K562 (cell line): ENCODE results near the gene NPVF.

ENCODE experiments used
- CC2D1A ChIP-seq: fragments of 450-650 bp; IDR thresholded peaks from 2 replicates; pipeline ENCODE4 v1.6.1; 2017; ENCODE audit warnings: mild to moderate bottlenecking
- E2F6 ChIP-seq, 2 experiments: IDR thresholded peaks; 2 replicates each; pipeline ENCODE4 v1.6.1; 2011; ENCODE audit warnings: borderline replicate concordance in 1 of 2, control low read depth in 1 of 2, low read depth in 1 of 2, low read length in 1 of 2, mild to moderate bottlenecking in 1 of 2, mixed read lengths in 1 of 2, moderate library complexity in 1 of 2; ENCODE audit not compliant: insufficient read depth in 1 of 2, insufficient read length in 1 of 2, poor library complexity in 1 of 2, severe bottlenecking in 1 of 2; ENCODE audit errors: extremely low read depth in 1 of 2
- E2F8 ChIP-seq: fragments of 450-650 bp; IDR thresholded peaks from 2 replicates; pipeline ENCODE4 v1.7.1; 2018; ENCODE audit warnings: mild to moderate bottlenecking, low read depth; ENCODE audit not compliant: partially characterized antibody
- GABPB1 ChIP-seq: sonication (generic); formaldehyde crosslinking; IDR thresholded peaks from 2 replicates; pipeline ENCODE4 v1.8.0; 2022; ENCODE audit warnings: mild to moderate bottlenecking, missing genetic modification reagents
- MYBL2 ChIP-seq, 2 experiments: fragments of 450-650 bp in 1 of 2; sonication (generic) in 1 of 2; formaldehyde crosslinking in 1 of 2; IDR thresholded peaks; 2 replicates each; pipeline versions ENCODE4 v1.6.1 to v1.8.1; 2017 to 2022; ENCODE audit warnings: borderline replicate concordance in 1 of 2, inconsistent platforms in 1 of 2, low read depth in 1 of 2, mild to moderate bottlenecking in 1 of 2, missing genetic modification reagents in 1 of 2, moderate library complexity in 1 of 2
- NCOR1 ChIP-seq: fragments of 450-650 bp; IDR thresholded peaks from 2 replicates; pipeline ENCODE4 v1.6.1; 2016; ENCODE audit warnings: mild to moderate bottlenecking, moderate library complexity
- NR2C1 ChIP-seq, 2 experiments: fragments of 450-650 bp; IDR thresholded peaks; 2 replicates each; pipeline ENCODE4 v1.6.1; 2017; ENCODE audit warnings: mild to moderate bottlenecking in 2 of 2, antibody characterized with exemption in 1 of 2, inconsistent platforms in 1 of 2, missing compliant biosample characterization in 1 of 2, missing genetic modification characterization in 1 of 2
- RBBP5 ChIP-seq: fragments of 200-600 bp; sonication (generic); IDR thresholded peaks from 2 replicates; pipeline ENCODE4 v1.6.1; 2012; ENCODE audit warnings: borderline replicate concordance, mild to moderate bottlenecking, low read length, control low read depth, inconsistent platforms; ENCODE audit not compliant: insufficient read depth, poor library complexity, severe bottlenecking
- SMC3 ChIP-seq: conservative IDR thresholded peaks from 2 replicates; pipeline ENCODE4 v1.6.1; 2011; ENCODE audit warnings: low read depth, low read length, improper control_type of control experiment; ENCODE audit not compliant: insufficient read depth
- TRIM28 ChIP-seq: fragments of 450-650 bp; IDR thresholded peaks from 2 replicates; pipeline ENCODE4 v1.6.1; 2017
- USF1 ChIP-seq: sonication (generic); formaldehyde crosslinking; IDR thresholded peaks from 2 replicates; pipeline ENCODE4 v1.9.0; 2022; ENCODE audit warnings: mild to moderate bottlenecking, missing genetic modification reagents
- ZNF408 ChIP-seq: fragments of 250-450 bp; sonication (Bioruptor Pico); IDR thresholded peaks from 2 replicates; pipeline ENCODE4 v1.4.0; 2020; ENCODE audit warnings: low read depth, mild to moderate bottlenecking, moderate library complexity

GRCh38 chr7:25187932-25188331, 40.4 kb downstream of the NPVF start:
- TF ChIP-seq ZNF408 (no peak), TRIM28 (no peak), MYBL2 (IDR thresholded peaks at IDR 0.05; ENCODE audit: low read depth) (no peak), MYBL2 (CRISPR knock-in tag; IDR thresholded peaks at IDR 0.05; ENCODE audit: borderline replicate concordance) (no peak), GABPB1 (CRISPR knock-in tag) (no peak), NCOR1 (no peak), NR2C1 (IDR thresholded peaks at IDR 0.05) (no peak), NR2C1 (tag; IDR thresholded peaks at IDR 0.05) (no peak), USF1 (no peak), CC2D1A (no peak), E2F8 (no peak), SMC3 (no peak), E2F6 (IDR thresholded peaks at IDR 0.05; ENCODE audit: borderline replicate concordance in 1 of 2, extremely low read depth in 1 of 2, insufficient read depth in 1 of 2, insufficient read length in 1 of 2, low read depth in 1 of 2, low read length in 1 of 2, poor library complexity in 1 of 2, severe bottlenecking in 1 of 2) (no peak), RBBP5 (no peak)
